ENCODE data around the gene PSORS1C2.

DNA sequence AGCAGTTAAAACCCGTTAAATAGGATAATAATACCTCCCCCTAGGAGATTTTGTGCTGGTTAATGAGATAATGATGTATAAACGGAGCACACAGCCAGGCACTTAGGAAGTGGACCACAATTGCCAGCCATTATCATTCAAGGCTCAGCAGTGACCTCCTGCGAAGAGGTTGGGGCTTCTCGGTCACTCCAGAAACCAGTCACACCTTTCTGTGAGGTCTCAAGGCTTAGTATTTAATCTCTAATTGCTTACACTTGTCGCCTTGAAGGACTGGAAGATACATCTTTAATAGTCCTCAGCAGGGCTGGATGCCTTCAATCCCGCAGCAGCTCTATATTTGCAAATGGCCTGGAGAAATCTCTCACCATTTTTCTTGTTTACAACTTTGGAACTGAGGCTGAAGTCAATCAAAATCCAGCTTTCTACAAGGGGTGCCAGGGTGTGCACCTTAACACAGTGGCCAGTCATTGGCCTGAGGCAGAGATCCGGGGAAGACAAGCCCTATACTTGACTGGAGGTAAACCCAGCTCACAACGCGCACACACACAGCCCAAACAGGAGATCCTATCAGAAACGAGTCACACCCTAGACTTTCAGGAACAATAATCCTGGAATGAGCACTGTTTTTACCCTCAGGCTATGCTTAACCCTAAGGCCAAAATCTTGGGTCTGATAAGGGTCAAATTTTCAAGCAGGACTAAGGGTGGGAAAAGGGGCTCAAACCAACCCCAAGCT lies 30.4 kb upstream of the PSORS1C2 start:
- TF ChIP-seq, protein P1, sequence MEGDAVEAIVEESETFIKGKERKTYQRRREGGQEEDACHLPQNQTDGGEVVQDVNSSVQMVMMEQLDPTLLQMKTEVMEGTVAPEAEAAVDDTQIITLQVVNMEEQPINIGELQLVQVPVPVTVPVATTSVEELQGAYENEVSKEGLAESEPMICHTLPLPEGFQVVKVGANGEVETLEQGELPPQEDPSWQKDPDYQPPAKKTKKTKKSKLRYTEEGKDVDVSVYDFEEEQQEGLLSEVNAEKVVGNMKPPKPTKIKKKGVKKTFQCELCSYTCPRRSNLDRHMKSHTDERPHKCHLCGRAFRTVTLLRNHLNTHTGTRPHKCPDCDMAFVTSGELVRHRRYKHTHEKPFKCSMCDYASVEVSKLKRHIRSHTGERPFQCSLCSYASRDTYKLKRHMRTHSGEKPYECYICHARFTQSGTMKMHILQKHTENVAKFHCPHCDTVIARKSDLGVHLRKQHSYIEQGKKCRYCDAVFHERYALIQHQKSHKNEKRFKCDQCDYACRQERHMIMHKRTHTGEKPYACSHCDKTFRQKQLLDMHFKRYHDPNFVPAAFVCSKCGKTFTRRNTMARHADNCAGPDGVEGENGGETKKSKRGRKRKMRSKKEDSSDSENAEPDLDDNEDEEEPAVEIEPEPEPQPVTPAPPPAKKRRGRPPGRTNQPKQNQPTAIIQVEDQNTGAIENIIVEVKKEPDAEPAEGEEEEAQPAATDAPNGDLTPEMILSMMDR (IDR thresholded peaks at IDR 0.05), result no peak
- TF ChIP-seq POLR2A (IDR thresholded peaks at IDR 0.05), result no peak

All from testis (tissue), 2 donors.